ENCODE measurements around the gene RING1. TPM values are rescaled to one million over a fixed set of nuclear protein-coding genes. Genes with fewer than 3 reads are reported as not detected.

The RING1 gene
- total RNA-seq, 2 experiments from 2014 or later, result 26.8 to 27.5 TPM

- H3K36me3 Mint-ChIP-seq (ENCODE audit: low read depth), result no peaks in the 10 kb centered on the region
- CTCF ChIA-PET, result interaction anchor here (0.9 to 2.0 kb wide), 7 partner anchors 11 to 75 kb away, joined by 3 to 11 read pairs (median 4); no protein-coding TSS in a partner anchor
- H3K4me1 Mint-ChIP-seq (ENCODE audit: low read depth), result no peaks in the 10 kb centered on the region
- H3K9me3 Mint-ChIP-seq, result no peaks in the 10 kb centered on the region
- POLR2A ChIA-PET, result no interaction called here
- no peak overlapping the region for H3K27ac Mint-ChIP-seq
- DNase-seq (no peak), ATAC-seq (peak; percentile 37)
- intact Hi-C loops (cut with micrococcal nuclease), result no loop called here
- TF ChIP-seq, protein P1, sequence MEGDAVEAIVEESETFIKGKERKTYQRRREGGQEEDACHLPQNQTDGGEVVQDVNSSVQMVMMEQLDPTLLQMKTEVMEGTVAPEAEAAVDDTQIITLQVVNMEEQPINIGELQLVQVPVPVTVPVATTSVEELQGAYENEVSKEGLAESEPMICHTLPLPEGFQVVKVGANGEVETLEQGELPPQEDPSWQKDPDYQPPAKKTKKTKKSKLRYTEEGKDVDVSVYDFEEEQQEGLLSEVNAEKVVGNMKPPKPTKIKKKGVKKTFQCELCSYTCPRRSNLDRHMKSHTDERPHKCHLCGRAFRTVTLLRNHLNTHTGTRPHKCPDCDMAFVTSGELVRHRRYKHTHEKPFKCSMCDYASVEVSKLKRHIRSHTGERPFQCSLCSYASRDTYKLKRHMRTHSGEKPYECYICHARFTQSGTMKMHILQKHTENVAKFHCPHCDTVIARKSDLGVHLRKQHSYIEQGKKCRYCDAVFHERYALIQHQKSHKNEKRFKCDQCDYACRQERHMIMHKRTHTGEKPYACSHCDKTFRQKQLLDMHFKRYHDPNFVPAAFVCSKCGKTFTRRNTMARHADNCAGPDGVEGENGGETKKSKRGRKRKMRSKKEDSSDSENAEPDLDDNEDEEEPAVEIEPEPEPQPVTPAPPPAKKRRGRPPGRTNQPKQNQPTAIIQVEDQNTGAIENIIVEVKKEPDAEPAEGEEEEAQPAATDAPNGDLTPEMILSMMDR (IDR thresholded peaks at IDR 0.05), result peak; percentile 30
- no peaks in the 10 kb centered on the region for H3K27me3 Mint-ChIP-seq
- no peak overlapping the region for H3K4me3 Mint-ChIP-seq
Measured at GRCh38 chr6:33172688-33173534, 35.4 kb upstream of the RING1 start.

DNA sequence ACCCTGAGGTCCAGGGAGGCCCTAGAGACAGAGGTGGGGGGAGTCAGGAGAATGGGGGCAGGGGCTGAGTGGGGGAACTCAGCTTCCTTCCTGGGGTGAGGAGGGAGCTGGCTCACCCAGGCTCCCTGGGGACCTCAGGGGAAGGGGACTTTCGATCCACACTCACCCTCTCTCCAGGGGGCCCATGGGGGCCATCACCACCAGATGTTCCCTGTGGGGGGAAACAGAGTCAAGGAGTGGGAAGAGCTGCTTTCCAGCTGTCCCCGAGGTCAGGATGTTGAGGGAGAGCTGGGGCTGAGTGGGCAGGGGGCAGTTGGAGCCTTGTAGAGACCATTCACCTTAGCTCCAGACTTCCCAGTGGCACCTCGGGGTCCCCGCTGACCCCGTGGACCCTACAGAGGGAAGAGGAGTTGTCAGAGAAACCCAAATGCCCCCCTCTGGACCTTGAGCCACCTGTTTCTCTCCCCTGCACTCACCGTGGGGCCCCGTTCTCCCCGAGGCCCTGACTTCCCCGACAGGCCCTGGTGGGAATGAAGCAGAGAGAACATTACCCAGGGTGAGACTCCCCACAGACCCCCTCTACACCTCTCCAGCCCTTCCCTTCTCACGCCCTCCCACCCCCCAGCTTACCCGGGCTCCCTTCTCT is 34.6 kb upstream of the RING1 start:
- Mint-ChIP-seq H3K9me3 (no peaks in the 10 kb centered on the region), H3K27me3 (no peaks in the 10 kb centered on the region), H3K36me3 (ENCODE audit: low read depth) (no peaks in the 10 kb centered on the region), H3K4me1 (ENCODE audit: low read depth) (no peaks in the 10 kb centered on the region), H3K27ac (no peak overlapping the region), H3K4me3 (no peak overlapping the region)
- TF ChIP-seq, protein P1 (IDR thresholded peaks at IDR 0.05), result no peak
- ChIA-PET POLR2A (no interaction called here), CTCF (interaction anchor here (0.7 to 2.0 kb wide), 7 partner anchors 12 to 159 kb away, joined by 3 to 11 read pairs (median 4); no protein-coding TSS in a partner anchor)
- intact Hi-C loops (cut with micrococcal nuclease), result no loop called here
- no peak for ATAC-seq
- no peak for DNase-seq

DNA sequence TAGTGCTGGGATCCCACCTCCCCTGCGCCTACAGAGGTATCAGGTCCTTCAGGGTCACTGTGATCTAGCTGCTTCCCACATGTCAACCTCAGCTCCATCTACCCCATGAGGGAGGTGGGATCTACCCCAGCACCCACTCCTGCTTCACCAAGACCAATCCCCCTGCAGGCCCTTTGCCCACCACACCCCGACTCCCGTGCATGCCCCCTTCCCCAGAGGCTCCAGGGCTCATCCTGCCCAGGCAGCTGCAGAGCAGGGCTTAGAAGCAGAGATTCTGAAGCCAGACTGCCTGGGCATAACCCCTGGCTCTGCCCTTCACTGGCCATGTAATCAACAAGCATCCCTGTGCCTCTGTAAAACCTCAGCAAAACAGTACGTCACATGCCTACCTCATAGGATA is 33.5 kb upstream of the RING1 start:
- H3K36me3 Mint-ChIP-seq (ENCODE audit: low read depth), result no peaks in the 10 kb centered on the region

DNA sequence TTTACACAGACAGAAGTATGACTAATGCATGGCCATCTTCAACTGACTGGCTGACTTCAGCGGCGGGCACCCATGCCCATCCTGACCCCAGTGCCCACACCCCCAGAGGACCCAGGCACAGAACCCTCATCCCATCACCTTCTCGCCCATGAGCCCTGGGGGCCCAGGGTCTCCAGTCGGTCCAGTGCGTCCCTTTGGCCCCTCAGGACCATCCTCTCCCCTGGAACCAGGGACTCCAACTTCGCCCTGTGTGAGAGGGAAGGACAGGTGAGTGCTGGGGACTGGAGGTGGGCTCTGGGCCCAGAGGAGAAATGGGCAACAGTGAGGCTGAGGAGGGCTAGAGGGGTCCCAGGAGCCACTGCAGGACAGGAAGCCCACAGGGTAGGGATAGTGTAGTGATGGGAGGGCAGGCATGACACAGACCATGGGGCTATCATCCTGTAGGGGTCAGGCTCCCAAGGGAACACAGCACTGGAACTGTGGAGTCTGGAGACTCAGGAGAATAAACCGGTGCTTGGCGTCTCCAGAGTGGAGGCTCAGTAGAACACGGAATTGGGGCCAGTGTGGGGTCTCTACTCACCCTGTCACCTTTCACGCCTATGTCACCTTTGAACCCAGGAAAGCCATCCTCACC is 32.7 kb upstream of the RING1 start:
- no peaks in the 10 kb centered on the region for H3K36me3 Mint-ChIP-seq (ENCODE audit: low read depth)
- no peak for DNase-seq
- H3K9me3 Mint-ChIP-seq, result no peaks in the 10 kb centered on the region
- ATAC-seq, result no peak
- H3K4me3 Mint-ChIP-seq, result no peak overlapping the region
- ChIA-PET CTCF (interaction anchor here (1.3 kb wide), 1 partner anchor 22 kb away, joined by 3 read pairs; no protein-coding TSS in a partner anchor), POLR2A (no interaction called here)
- intact Hi-C loops (cut with micrococcal nuclease), result no loop called here
- H3K27ac Mint-ChIP-seq, result no peak overlapping the region
- no peaks in the 10 kb centered on the region for H3K4me1 Mint-ChIP-seq (ENCODE audit: low read depth)
- H3K27me3 Mint-ChIP-seq, result no peaks in the 10 kb centered on the region
- TF ChIP-seq, protein P1 (IDR thresholded peaks at IDR 0.05), result no peak

More for the DNA sequence above, 33.5 kb upstream of the RING1 start:
- Mint-ChIP-seq H3K27me3 (no peaks in the 10 kb centered on the region), H3K27ac (no peak overlapping the region), H3K9me3 (no peaks in the 10 kb centered on the region), H3K4me1 (ENCODE audit: low read depth) (no peaks in the 10 kb centered on the region), H3K4me3 (no peak overlapping the region)
- POLR2A ChIA-PET, result no interaction called here
- CTCF ChIA-PET, result interaction anchor here (1.0 to 2.0 kb wide), 3 partner anchors 13 to 161 kb away, joined by 3 to 11 read pairs (median 3); no protein-coding TSS in a partner anchor
- TF ChIP-seq, protein P1 (IDR thresholded peaks at IDR 0.05), result no peak
- intact Hi-C loops (cut with micrococcal nuclease), result no loop called here
- ATAC-seq, result no peak
- no peak for DNase-seq

Data from activated CD8-positive, alpha-beta T cell treated with anti-CD3 and anti-CD28 coated beads for 36 hours (primary cell).